ENCODE data around the gene SREBF1. TPM values are rescaled to one million over a fixed set of nuclear protein-coding genes. Genes with fewer than 3 reads are reported as not detected.
A peak's percentile ranks its signal among the peaks of the same experiment; 100 is the strongest.

Gene SREBF1
- total and polyA plus RNA-seq, 10 of the 15 experiments (the other 5 are each of a cell fraction or from before 2014, with no cell fraction given), result 1.4 to 84.6 (median 20.4) TPM

DNA sequence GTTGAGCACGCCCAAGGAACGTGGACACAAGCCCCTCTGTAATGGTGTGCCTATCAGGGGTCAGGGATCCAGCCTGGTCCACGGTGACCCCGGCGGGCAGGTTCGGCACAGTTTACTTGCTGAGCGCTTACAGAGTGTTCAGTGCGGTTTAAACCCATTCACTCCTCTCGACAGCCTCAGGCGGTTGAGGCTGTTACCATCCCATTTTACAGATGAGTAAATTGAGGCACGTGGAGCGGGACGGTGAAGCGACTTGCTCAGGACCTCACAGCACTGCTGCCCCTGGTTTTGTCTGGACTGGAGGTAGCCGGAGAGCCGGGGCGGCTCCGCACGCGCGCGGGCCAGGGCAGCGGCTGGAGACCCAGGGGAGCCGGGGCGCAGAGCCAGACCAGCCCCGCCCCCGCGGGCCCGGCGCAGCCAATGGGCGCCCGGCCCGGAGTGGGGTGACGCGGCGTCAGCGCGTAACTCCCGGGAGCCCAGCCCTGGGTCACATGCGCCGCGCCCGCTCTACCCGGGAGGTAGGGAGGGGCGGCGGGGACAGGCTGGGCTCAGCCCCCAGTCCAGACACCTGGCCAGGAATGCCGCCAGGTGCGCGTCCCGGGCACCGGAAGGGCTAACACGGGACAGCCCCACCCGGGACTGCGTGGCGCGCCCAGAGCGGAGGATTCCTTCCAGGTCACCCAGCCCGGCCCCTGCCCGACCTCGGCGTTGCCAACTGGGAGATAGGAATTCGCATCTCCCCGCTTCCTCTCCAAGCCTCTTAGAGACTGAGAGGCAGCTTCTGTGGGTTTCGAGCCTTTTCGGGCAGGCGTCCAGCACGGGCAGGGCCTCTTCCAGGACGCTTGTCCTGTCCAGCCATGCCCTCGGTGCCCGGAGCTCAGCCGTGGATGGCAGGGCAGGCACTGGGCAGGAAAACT lies 3.3 kb upstream of the SREBF1 start (continued):
- TF ChIP-seq, protein P1, sequence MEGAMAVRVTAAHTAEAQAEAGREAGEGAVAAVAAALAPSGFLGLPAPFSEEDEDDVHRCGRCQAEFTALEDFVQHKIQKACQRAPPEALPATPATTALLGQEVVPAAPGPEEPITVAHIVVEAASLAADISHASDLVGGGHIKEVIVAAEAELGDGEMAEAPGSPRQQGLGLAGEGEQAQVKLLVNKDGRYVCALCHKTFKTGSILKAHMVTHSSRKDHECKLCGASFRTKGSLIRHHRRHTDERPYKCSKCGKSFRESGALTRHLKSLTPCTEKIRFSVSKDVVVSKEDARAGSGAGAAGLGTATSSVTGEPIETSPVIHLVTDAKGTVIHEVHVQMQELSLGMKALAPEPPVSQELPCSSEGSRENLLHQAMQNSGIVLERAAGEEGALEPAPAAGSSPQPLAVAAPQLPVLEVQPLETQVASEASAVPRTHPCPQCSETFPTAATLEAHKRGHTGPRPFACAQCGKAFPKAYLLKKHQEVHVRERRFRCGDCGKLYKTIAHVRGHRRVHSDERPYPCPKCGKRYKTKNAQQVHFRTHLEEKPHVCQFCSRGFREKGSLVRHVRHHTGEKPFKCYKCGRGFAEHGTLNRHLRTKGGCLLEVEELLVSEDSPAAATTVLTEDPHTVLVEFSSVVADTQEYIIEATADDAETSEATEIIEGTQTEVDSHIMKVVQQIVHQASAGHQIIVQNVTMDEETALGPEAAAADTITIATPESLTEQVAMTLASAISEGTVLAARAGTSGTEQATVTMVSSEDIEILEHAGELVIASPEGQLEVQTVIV (IDR thresholded peaks at IDR 0.05; ENCODE audit: borderline replicate concordance, partially characterized antibody), result peak; percentile 84
- TF ChIP-seq SPI1 (IDR thresholded peaks at IDR 0.05; ENCODE audit: borderline replicate concordance, insufficient read depth, low read depth, low read length) (no peak), FOXM1 (IDR thresholded peaks at IDR 0.05; ENCODE audit: low read depth, low read length) (no peak), FOXK2 (IDR thresholded peaks at IDR 0.05) (no peak), LARP7 (IDR thresholded peaks at IDR 0.05) (peak; percentile 96), POLR2AphosphoS5 (IDR thresholded peaks at IDR 0.05; ENCODE audit: low read length) (peak; percentile 58), HDGF (IDR thresholded peaks at IDR 0.05) (no peak), EP300 (IDR thresholded peaks at IDR 0.05; ENCODE audit: borderline replicate concordance in 1 of 2, control insufficient read depth in 1 of 2, low read depth in 2 of 2, low read length in 2 of 2) (no peak), SREBF1 (IDR thresholded peaks at IDR 0.05; ENCODE audit: low read length) (peak; percentile 91), CHD1 (IDR thresholded peaks at IDR 0.05; ENCODE audit: low read depth, low read length) (no peak), ZBED1 (IDR thresholded peaks at IDR 0.05; ENCODE audit: borderline replicate concordance) (no peak), NRF1 (conservative IDR thresholded peaks at IDR 0.05; ENCODE audit: low read depth, low read length) (peak; percentile 8; the same call in 1 of the 2 replicates), CBX3 (IDR thresholded peaks at IDR 0.05; ENCODE audit: borderline replicate concordance, low read depth) (no peak), TBL1XR1 (IDR thresholded peaks at IDR 0.05; ENCODE audit: low read depth, low read length) (no peak), PAX5 (IDR thresholded peaks at IDR 0.05; ENCODE audit: borderline replicate concordance, low read depth, low read length) (0 out of 2 replicates have a peak, but pooled peaks have one; percentile 15), MTA2 (IDR thresholded peaks at IDR 0.05; ENCODE audit: low read depth) (no peak)
- TF ChIP-seq, protein P2, sequence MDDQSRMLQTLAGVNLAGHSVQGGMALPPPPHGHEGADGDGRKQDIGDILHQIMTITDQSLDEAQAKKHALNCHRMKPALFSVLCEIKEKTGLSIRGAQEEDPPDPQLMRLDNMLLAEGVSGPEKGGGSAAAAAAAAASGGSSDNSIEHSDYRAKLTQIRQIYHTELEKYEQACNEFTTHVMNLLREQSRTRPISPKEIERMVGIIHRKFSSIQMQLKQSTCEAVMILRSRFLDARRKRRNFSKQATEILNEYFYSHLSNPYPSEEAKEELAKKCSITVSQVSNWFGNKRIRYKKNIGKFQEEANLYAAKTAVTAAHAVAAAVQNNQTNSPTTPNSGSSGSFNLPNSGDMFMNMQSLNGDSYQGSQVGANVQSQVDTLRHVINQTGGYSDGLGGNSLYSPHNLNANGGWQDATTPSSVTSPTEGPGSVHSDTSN (IDR thresholded peaks at IDR 0.05; ENCODE audit: insufficient replicate concordance, low read depth, low read length), result no peak

Measured in GM12878 (cell line).